GM12878 (cell line): ENCODE results near the gene NEO1. TPM values are rescaled to one million over a fixed set of nuclear protein-coding genes. Genes with fewer than 3 reads are reported as not detected.

Source experiments
- ATAC-seq: fragments of 200-7000 bp; cut with Tn5 transposase; 3 replicates; pipeline ENCODE4 v1.9.1; 2020; ENCODE audit warnings: mild to moderate bottlenecking, moderate library complexity
- BruUV-seq: library from RNA; stranded (reverse); fragments of 400-500 nt; replicated peaks from 2 replicates; lab custom pipeline; 2021; lab: Mats Ljungman, UMichigan
- CTCF ChIA-PET: fragments of 300-600 bp; sonication (Branson Sonifier 250); formaldehyde crosslinking; extraction: SDS; loops from one replicate; lab custom pipeline; 2021; ENCODE audit warnings: inconsistent platforms; lab: Yijun Ruan, JAX
- POLR2A ChIA-PET: fragments of 350-600 bp; formaldehyde crosslinking; extraction: SDS; loops from one replicate; lab custom pipeline; 2021; ENCODE audit warnings: inconsistent platforms; lab: Charles Lee
- RAD21 ChIA-PET: fragments of 300-600 bp; sonication (Branson Sonifier 250); formaldehyde crosslinking; loops from one replicate; lab custom pipeline; 2023; ENCODE audit warnings: antibody characterized with exemption; ENCODE audit not compliant: unreplicated experiment; lab: Charles Lee
- SMC1A ChIA-PET: fragments of 300-600 bp; sonication (Branson Sonifier 250); formaldehyde crosslinking; loops from one replicate; lab custom pipeline; 2023; ENCODE audit not compliant: unreplicated experiment, uncharacterized antibody; lab: Charles Lee
- DNase-seq: peaks from one replicate; pipeline ENCODE4 v3.0.0-alpha.2; 2011; ENCODE audit warnings: low read depth, low spot score
- FAIRE-seq: peaks from 3 replicates; lab custom pipeline; 2011; peaks lifted over from hg19 to GRCh38; lab: Jason Lieb, UNC
- H2AFZ ChIP-seq: 2 replicates; pipeline ENCODE4 v1.6.0; 2011; ENCODE audit warnings: low read depth, low read length, control low read depth; ENCODE audit not compliant: control insufficient read depth
- H3K27ac ChIP-seq: 2 replicates; pipeline ENCODE4 v1.5.1; 2011; ENCODE audit warnings: control low read depth; ENCODE audit not compliant: control insufficient read depth, insufficient read depth
- H3K27me3 ChIP-seq, 2 experiments: replicated peaks in 1 of 2; 2 replicates each; pipeline versions ENCODE4 v1.6.0 to v1.6.1; 2011; ENCODE audit warnings: low read length in 1 of 2; ENCODE audit not compliant: control insufficient read depth in 2 of 2, insufficient read depth in 2 of 2
- H3K36me3 ChIP-seq, 2 experiments: 2 replicates each; pipeline ENCODE4 v1.5.1; 2011; ENCODE audit warnings: low read length in 1 of 2; ENCODE audit not compliant: control insufficient read depth in 2 of 2, insufficient read depth in 2 of 2
- H3K4me1 ChIP-seq: 2 replicates; pipeline ENCODE4 v1.6.1; 2011; ENCODE audit warnings: mild to moderate bottlenecking, low read length, moderate library complexity, mixed read lengths; ENCODE audit not compliant: control insufficient read depth, insufficient read depth
- H3K4me2 ChIP-seq: 2 replicates; pipeline ENCODE4 v1.6.0; 2011; ENCODE audit warnings: control low read depth; ENCODE audit not compliant: control insufficient read depth, insufficient read depth
- H3K4me3 ChIP-seq: fragments of 200-600 bp; sonication (generic); 2 replicates; pipeline ENCODE4 v1.5.1; 2016
- H3K79me2 ChIP-seq: 2 replicates; pipeline ENCODE4 v1.6.0; 2011; ENCODE audit warnings: low read length; ENCODE audit not compliant: control insufficient read depth, insufficient read depth
- H3K9ac ChIP-seq: 2 replicates; pipeline ENCODE4 v1.8.0; 2011; ENCODE audit warnings: low read length, control low read depth, mixed read lengths; ENCODE audit not compliant: control insufficient read depth, insufficient read depth
- H3K9me3 ChIP-seq: replicated peaks from 3 replicates; pipeline ENCODE4 v1.5.1; 2011; ENCODE audit warnings: mild to moderate bottlenecking, low read length; ENCODE audit not compliant: control insufficient read depth, insufficient read depth
- H4K20me1 ChIP-seq: 2 replicates; pipeline ENCODE4 v1.6.0; 2011; ENCODE audit not compliant: control insufficient read depth, insufficient read depth
- CBX3 ChIP-seq: fragments of 200-600 bp; sonication (generic); IDR thresholded peaks from 2 replicates; pipeline ENCODE4 v1.6.1; 2016; ENCODE audit warnings: low read depth, borderline replicate concordance
- IKZF1 ChIP-seq: fragments of 450-650 bp; conservative IDR thresholded peaks from 2 replicates; pipeline ENCODE4 v1.6.1; 2017; ENCODE audit warnings: antibody characterized with exemption, mild to moderate bottlenecking
- JUNB ChIP-seq: IDR thresholded peaks from 2 replicates; pipeline ENCODE4 v1.6.1; 2016; ENCODE audit warnings: antibody characterized with exemption, mild to moderate bottlenecking
- KLF5 ChIP-seq: fragments of 450-650 bp; IDR thresholded peaks from 2 replicates; pipeline ENCODE4 v1.6.1; 2014; ENCODE audit warnings: mild to moderate bottlenecking; ENCODE audit not compliant: partially characterized antibody
- MEF2A ChIP-seq: IDR thresholded peaks from 2 replicates; pipeline ENCODE4 v1.6.1; 2011; ENCODE audit warnings: low read depth, mild to moderate bottlenecking, low read length, moderate library complexity; ENCODE audit not compliant: insufficient read depth
- MYB ChIP-seq: fragments of 150-350 bp; IDR thresholded peaks from 2 replicates; pipeline ENCODE4 v1.6.1; 2014; ENCODE audit warnings: mild to moderate bottlenecking, low read depth, low read length, borderline replicate concordance
- PML ChIP-seq: IDR thresholded peaks from 2 replicates; pipeline ENCODE4 v1.6.1; 2012; ENCODE audit warnings: low read length, inconsistent platforms
- POLR2A ChIP-seq: IDR thresholded peaks from 2 replicates; pipeline ENCODE4 v1.6.1; 2011; ENCODE audit warnings: low read depth, mild to moderate bottlenecking, low read length
- POLR2AphosphoS5 ChIP-seq: IDR thresholded peaks from 2 replicates; pipeline ENCODE4 v1.6.1; 2011; ENCODE audit warnings: mild to moderate bottlenecking, low read length, inconsistent platforms
- RBBP5 ChIP-seq: fragments of 200-600 bp; sonication (generic); conservative IDR thresholded peaks from 2 replicates; pipeline ENCODE4 v1.6.1; 2016
- RFX5 ChIP-seq: IDR thresholded peaks from 2 replicates; pipeline ENCODE4 v1.6.1; 2011; ENCODE audit warnings: low read depth, low read length, improper control_type of control experiment
- SMARCA5 ChIP-seq: fragments of 450-650 bp; IDR thresholded peaks from 2 replicates; pipeline ENCODE4 v1.6.1; 2017; ENCODE audit warnings: mild to moderate bottlenecking
- STAT1 ChIP-seq: fragments of 450-650 bp; conservative IDR thresholded peaks from 2 replicates; pipeline ENCODE4 v1.6.1; 2014; ENCODE audit warnings: antibody characterized with exemption, mild to moderate bottlenecking
- TCF12 ChIP-seq: IDR thresholded peaks from 2 replicates; pipeline ENCODE4 v1.6.1; 2011; ENCODE audit warnings: low read depth, mild to moderate bottlenecking, low read length
- ZBED1 ChIP-seq: IDR thresholded peaks from 2 replicates; pipeline ENCODE4 v1.6.1; 2016; ENCODE audit warnings: borderline replicate concordance
- ZNF207 ChIP-seq: fragments of 450-650 bp; IDR thresholded peaks from 2 replicates; pipeline ENCODE4 v1.6.1; 2014; ENCODE audit warnings: antibody characterized with exemption, mild to moderate bottlenecking, borderline replicate concordance
- WGBS: methylation state at CpG from one replicate; pipeline ENCODE4 v1.1.6; 2016; ENCODE audit warnings: low lambda C conversion rate; ENCODE audit not compliant: insufficient replicate concordance, insufficient coverage; ENCODE audit errors: missing lambda C conversion rate; 5-methylcytosine and 5-hydroxymethylcytosine counted together
- in situ Hi-C: fragments of 300-500 bp; cut with MboI; formaldehyde crosslinking; loops from 9 replicates; pipeline ENCODE4 v1.14.3; 2018; ENCODE audit warnings: mixed read lengths
- intact Hi-C: fragments of 100-400 bp; cut with micrococcal nuclease; formaldehyde crosslinking; loops from one replicate; pipeline ENCODE4 v1.14.2; 2022; ENCODE audit not compliant: unreplicated experiment
- polyA plus RNA-seq, 11 experiments: library from polyadenylated mRNA; depleted of rRNA in 4 of 11; unstranded in 6 of 11; stranded (reverse) in 5 of 11; fragments of >200 nt; fragmentation: Nextera tagmentation in 4 of 11; fragmentation: Illumina TruSeq in 1 of 11; extraction: Ambion mirVana in 4 of 11; extraction: Trizol in 1 of 11; gene quantifications; 1 replicate in 1 of 11; 2 replicates in 10 of 11; pipeline versions ENCODE4 v1.2.1 to v1.2.3, GENCODE V29; 2011 to 2016; ENCODE audit warnings: inconsistent platforms in 2 of 11, missing spikeins in 2 of 11, low read depth in 1 of 11
- total RNA-seq, 4 experiments: library from RNA; depleted of rRNA in 3 of 4; stranded (reverse); fragments of >200 nt in 3 of 4; fragmentation: Illumina TruSeq in 1 of 4; extraction: Trizol in 1 of 4; gene quantifications; 2 replicates each; pipeline versions ENCODE4 v1.2.1 to v1.2.3, GENCODE V29; 2013 to 2021
- TF ChIP-seq, protein P1 (sequence below): fragments of 150-350 bp; IDR thresholded peaks from 2 replicates; pipeline ENCODE4 v1.6.1; 2016; ENCODE audit warnings: low read depth, low read length

NEO1 gene
- total and polyA plus RNA-seq, 10 of the 15 experiments (the other 5 are each of a cell fraction or from before 2014, with no cell fraction given): 0.03 to 2.0 (median 0.32) TPM

DNA sequence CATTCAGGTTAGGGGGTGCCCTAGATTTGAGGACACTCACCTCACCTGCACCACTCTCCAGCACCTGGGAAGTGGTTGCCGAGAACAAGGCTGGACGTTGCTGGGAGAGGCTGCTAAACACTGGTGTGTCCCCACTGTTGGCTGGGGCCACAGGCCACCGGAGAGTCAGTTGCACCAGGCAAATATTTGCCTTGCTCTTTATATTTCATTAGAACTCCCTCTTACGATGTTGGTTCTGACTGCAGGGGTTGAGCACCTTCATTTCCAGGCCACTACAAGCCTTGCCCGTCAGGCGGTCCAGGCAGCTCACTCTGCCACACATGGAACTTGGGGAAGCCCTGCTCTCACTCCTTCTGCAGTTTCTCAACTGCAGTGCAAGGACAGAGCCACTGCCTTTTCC, 285.8 kb downstream of the NEO1 start:
- Histone ChIP-seq H3K9ac (no peak overlapping the region), H3K27ac (no peak overlapping the region), H3K4me2 (no peak overlapping the region), H3K4me3 (no peak overlapping the region), H4K20me1 (no peaks in the 10 kb centered on the region; the same call in 1 of the 2 replicates), H3K4me1 (no peaks in the 10 kb centered on the region), H3K9me3 (no peaks in the 10 kb centered on the region), H3K79me2 (no peaks in the 10 kb centered on the region), H3K36me3 (no peaks in the 10 kb centered on the region), H3K27me3 (no peaks in the 10 kb centered on the region; a peak in 3 of 4 replicates), H2AFZ (no peak overlapping the region)
- POLR2A ChIA-PET: no interaction called here
- FAIRE-seq (no peak), ATAC-seq (no peak), DNase-seq (no peak)
- in situ Hi-C loops (no loop called here), intact Hi-C loops (no loop called here)
- WGBS: 12% methylated on average over 6 of the region's 6 CpGs
- TF ChIP-seq MEF2A (no peak), SMARCA5 (no peak), POLR2A (no peak), JUNB (no peak), KLF5 (no peak), IKZF1 (no peak), MYB (no peak), ZNF207 (no peak), STAT1 (no peak), PML (no peak), TCF12 (no peak), ZBED1 (no peak), CBX3 (no peak), RBBP5 (no peak), RFX5 (no peak), POLR2AphosphoS5 (no peak)
- TF ChIP-seq, protein P1, sequence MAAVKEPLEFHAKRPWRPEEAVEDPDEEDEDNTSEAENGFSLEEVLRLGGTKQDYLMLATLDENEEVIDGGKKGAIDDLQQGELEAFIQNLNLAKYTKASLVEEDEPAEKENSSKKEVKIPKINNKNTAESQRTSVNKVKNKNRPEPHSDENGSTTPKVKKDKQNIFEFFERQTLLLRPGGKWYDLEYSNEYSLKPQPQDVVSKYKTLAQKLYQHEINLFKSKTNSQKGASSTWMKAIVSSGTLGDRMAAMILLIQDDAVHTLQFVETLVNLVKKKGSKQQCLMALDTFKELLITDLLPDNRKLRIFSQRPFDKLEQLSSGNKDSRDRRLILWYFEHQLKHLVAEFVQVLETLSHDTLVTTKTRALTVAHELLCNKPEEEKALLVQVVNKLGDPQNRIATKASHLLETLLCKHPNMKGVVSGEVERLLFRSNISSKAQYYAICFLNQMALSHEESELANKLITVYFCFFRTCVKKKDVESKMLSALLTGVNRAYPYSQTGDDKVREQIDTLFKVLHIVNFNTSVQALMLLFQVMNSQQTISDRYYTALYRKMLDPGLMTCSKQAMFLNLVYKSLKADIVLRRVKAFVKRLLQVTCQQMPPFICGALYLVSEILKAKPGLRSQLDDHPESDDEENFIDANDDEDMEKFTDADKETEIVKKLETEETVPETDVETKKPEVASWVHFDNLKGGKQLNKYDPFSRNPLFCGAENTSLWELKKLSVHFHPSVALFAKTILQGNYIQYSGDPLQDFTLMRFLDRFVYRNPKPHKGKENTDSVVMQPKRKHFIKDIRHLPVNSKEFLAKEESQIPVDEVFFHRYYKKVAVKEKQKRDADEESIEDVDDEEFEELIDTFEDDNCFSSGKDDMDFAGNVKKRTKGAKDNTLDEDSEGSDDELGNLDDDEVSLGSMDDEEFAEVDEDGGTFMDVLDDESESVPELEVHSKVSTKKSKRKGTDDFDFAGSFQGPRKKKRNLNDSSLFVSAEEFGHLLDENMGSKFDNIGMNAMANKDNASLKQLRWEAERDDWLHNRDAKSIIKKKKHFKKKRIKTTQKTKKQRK: no peak
- BruUV-seq: no TSS peak
- CTCF ChIA-PET: no interaction called here
- RAD21 ChIA-PET: no interaction called here
- SMC1A ChIA-PET: no interaction called here
